NB4 (cell line): ENCODE data around the gene STRADA.
"Not testable (repeated sequence)": the region's sequence is repeated elsewhere in the genome, so short reads cannot be mapped to it uniquely, and the experiment has no call there.

Source experiments
- DNase-seq: peaks from one replicate; pipeline ENCODE4 v3.0.0; 2010; ENCODE audit warnings: low read depth
- H3K4me3 ChIP-seq: one replicate; pipeline ENCODE4 v1.5.1; 2011; ENCODE audit warnings: mild to moderate bottlenecking, low read depth, low read length, moderate library complexity
- CTCF ChIP-seq: IDR thresholded peaks from one replicate; pipeline ENCODE4 v1.5.1; 2012; ENCODE audit warnings: low read depth, low read length
- MAX ChIP-seq: IDR thresholded peaks from 2 replicates; pipeline ENCODE4 v1.6.1; 2011; ENCODE audit warnings: low read depth, low read length
- MYC ChIP-seq: IDR thresholded peaks from 2 replicates; pipeline ENCODE4 v1.6.1; 2011; ENCODE audit warnings: low read depth, low read length
- POLR2A ChIP-seq: IDR thresholded peaks from 2 replicates; pipeline ENCODE4 v1.6.1; 2011; ENCODE audit warnings: mild to moderate bottlenecking; ENCODE audit not compliant: insufficient read length; ENCODE audit errors: extremely low read depth

STRADA gene

GRCh38 chr17:63722403-63722802 lies 19.2 kb downstream of the STRADA start:
- TF ChIP-seq MYC: no peak
- no peak for TF ChIP-seq MAX
- TF ChIP-seq CTCF: no peak
- no peak for TF ChIP-seq POLR2A
- H3K4me3 ChIP-seq: no peak overlapping the region
- DNase-seq: no peak

- not testable (repeated sequence) for H3K4me3 ChIP-seq, DNase-seq
Observed at GRCh38 chr17:63720194-63720593, 21.4 kb downstream of the STRADA start.

- DNase-seq: no peak
- H3K4me3 ChIP-seq: no peak overlapping the region
- TF ChIP-seq MAX: no peak
- TF ChIP-seq POLR2A: no peak
- TF ChIP-seq CTCF: no peak
- no peak for TF ChIP-seq MYC
Observed at GRCh38 chr17:63718988-63719387, 22.6 kb downstream of the STRADA start.

- no peak overlapping the region for H3K4me3 ChIP-seq
- TF ChIP-seq POLR2A: no peak
- no peak for TF ChIP-seq MAX
- TF ChIP-seq CTCF: no peak
- no peak for TF ChIP-seq MYC
- no peak for DNase-seq
Observed at GRCh38 chr17:63716426-63716825, 25.2 kb downstream of the STRADA start.

GRCh38 chr17:63714550-63715277 lies 26.9 kb downstream of the STRADA start:
- DNase-seq: no peak
- no peak overlapping the region for H3K4me3 ChIP-seq
- TF ChIP-seq MYC: no peak
- TF ChIP-seq POLR2A: no peak
- no peak for TF ChIP-seq CTCF
- no peak for TF ChIP-seq MAX

- DNase-seq: no peak
- TF ChIP-seq CTCF (no peak), MYC (no peak)
- H3K4me3 ChIP-seq: no peak overlapping the region
Observed at GRCh38 chr17:63709110-63709509, 32.5 kb downstream of the STRADA start.
